Tibial nerve (tissue), 4 donors: ENCODE results near the gene PCBP3. TPM values are rescaled to one million over a fixed set of nuclear protein-coding genes. Genes with fewer than 3 reads are reported as not detected.
"Not testable (repeated sequence)": the region's sequence is repeated elsewhere in the genome, so short reads cannot be mapped to it uniquely, and the experiment has no call there.

Experiments
- DNase-seq, 2 donors: peaks; one replicate each; pipeline ENCODE4 v3.0.0-alpha.2; 2019; ENCODE audit warnings: low spot score in 2 of 2
- H3K27ac ChIP-seq, 4 donors: fragments of 200-600 bp; sonication (generic) in 3 of 4; one replicate each; pipeline ENCODE4 v1.5.1; 2017 to 2019; ENCODE audit warnings: mild to moderate bottlenecking in 1 of 4
- H3K27me3 ChIP-seq, 2 donors: fragments of 200-600 bp; sonication (generic) in 1 of 2; one replicate each; pipeline versions ENCODE4 v1.5.1 to v1.6.0; 2017 to 2019
- H3K36me3 ChIP-seq, 3 donors: fragments of 200-600 bp; sonication (generic); one replicate each; pipeline ENCODE4 v1.5.1; 2018 to 2019
- H3K4me1 ChIP-seq, 4 donors: fragments of 200-600 bp; sonication (generic) in 3 of 4; one replicate each; pipeline ENCODE4 v1.5.1; 2017 to 2019
- H3K4me3 ChIP-seq, 4 donors: fragments of 200-600 bp; sonication (generic) in 3 of 4; one replicate each; pipeline ENCODE4 v1.5.1; 2017 to 2019; ENCODE audit warnings: mild to moderate bottlenecking in 1 of 4, moderate library complexity in 1 of 4
- H3K9me3 ChIP-seq, 4 donors: fragments of 200-600 bp; sonication (generic) in 3 of 4; one replicate each; pipeline ENCODE4 v1.5.1; 2017 to 2019
- CTCF ChIP-seq, 5 experiments: fragments of 200-600 bp in 3 of 5; fragments of 450-650 bp in 2 of 5; sonication (generic) in 3 of 5; IDR thresholded peaks; one replicate each; pipeline ENCODE4 v1.5.1; 2016 to 2019; ENCODE audit warnings: antibody characterized with exemption in 5 of 5, mild to moderate bottlenecking in 3 of 5, moderate library complexity in 2 of 5
- EP300 ChIP-seq, 2 donors: sonication (generic); formaldehyde crosslinking; IDR thresholded peaks; one replicate each; pipeline ENCODE4 v1.6.1; 2017; ENCODE audit warnings: antibody characterized with exemption in 2 of 2, mild to moderate bottlenecking in 1 of 2
- POLR2A ChIP-seq, 2 donors: fragments of 450-650 bp; IDR thresholded peaks; one replicate each; pipeline ENCODE4 v1.6.1; 2017; ENCODE audit warnings: antibody characterized with exemption in 2 of 2, mild to moderate bottlenecking in 2 of 2, moderate library complexity in 2 of 2
- WGBS, 2 donors: methylation state at CpG; one replicate each; pipeline ENCODE4 v1.1.5; 2018; 5-methylcytosine and 5-hydroxymethylcytosine counted together
- total RNA-seq, 4 donors: library from RNA; depleted of rRNA; stranded (reverse); fragments of >200 nt; gene quantifications; one replicate each; pipeline ENCODE4 v1.1.0, GENCODE V29; 2016

The PCBP3 gene
- total RNA-seq, 4 donors from 2014 or later, result 4.2 to 13.4 (median 9.6) TPM

DNA sequence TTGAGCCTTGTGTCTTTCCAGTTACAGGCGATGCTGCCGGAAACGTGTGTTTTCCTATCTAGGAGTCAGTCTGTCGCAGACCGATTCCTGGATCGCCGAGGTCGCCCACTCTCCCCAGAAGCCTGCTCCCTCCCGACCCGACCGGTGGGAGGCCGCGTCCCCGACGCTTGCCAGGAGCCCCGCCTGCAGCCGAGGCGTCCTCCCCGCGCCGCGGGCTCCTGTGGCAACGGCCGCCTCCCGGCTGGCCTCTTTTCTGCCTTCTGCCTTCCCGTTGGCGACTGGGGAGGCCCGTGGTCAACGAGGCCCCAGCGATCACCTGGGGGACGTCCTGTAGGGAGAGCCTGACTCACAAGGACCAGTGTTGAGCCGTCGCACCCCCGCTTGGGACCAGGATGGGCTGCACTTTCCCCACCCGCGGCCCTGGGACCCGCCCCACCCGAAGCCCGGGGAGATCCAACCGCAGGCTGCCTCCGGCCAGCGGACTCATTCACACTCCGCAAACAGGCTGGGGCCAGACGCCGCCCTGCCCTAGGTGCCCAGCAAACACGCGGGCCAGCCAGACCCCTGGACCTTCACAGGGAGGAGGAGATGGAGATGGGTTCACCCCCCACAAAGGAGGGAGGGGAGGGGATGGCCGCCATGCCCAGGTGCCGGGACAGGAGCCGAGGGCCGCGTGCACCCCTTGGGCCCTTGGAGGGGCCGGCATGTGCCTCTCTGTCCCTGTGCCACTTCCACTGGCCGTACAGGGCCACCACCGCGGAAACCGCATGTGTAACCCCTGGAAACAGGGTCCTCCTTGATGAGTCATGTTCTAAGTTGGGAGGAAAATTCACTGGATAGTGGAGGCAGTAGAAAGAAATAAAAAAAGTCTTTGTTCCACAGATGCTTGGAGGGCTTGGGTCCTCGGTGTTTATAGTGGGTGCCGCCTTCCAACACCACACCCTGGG, 330.8 kb downstream of the PCBP3 start:
- no peak for DNase-seq
- H3K27ac ChIP-seq, result peak overlapping the region; percentile 88 to 98 (median 92)
- no peaks in the 10 kb centered on the region for H3K27me3 ChIP-seq
- H3K36me3 ChIP-seq, result no peaks in the 10 kb centered on the region
- TF ChIP-seq CTCF (IDR thresholded peaks at IDR 0.05) (no peak), EP300 (IDR thresholded peaks at IDR 0.05) (peak in 1 of 2 donors; percentile 72), POLR2A (IDR thresholded peaks at IDR 0.05) (peak in 1 of 2 donors; percentile 20)
- 1 to 2% methylated on average over 19 to 49 of the region's 59 CpGs for WGBS, 2 donors
- no peaks in the 10 kb centered on the region for H3K9me3 ChIP-seq
- H3K4me1 ChIP-seq, result peaks cover 0 to 75% (median 55%) of the 10 kb centered on the region in 4 donors
- H3K4me3 ChIP-seq, result peak overlapping the region; percentile 38 to 56 (median 53)

DNA sequence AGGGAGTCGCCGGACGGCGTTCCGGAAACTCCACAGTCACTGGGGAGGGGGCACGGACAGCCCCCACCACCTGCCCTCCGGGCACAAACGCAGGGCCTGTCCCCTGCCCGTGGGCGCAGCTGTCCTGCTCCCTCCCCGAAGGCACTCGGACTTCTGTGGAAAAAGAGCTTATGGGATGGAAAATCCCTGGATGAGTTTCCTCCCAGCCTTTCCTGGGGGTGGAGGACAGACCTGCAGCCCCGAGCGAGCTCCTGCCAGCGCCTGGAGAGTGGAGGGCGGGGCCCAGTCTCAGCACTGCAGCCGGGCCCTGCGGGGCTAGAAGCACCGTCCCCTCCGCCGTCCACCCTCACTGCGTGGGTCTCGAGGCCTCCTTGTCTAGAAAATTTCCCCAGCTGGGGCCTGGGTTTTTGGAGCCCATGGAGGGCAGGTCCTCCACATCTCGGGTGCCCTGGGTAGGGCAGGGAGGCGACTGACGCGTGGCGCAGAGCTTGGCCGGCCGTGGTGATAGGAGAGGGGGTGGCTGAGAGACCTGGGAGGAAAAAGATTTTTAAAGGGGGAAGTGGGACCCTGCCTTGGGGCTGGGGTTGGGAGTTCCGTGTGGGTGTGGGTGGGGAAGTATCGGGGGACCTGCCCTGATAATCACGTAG, 331.6 kb downstream of the PCBP3 start:
- WGBS, 2 donors, result 29 to 36% methylated on average over 26 to 28 of the region's 33 CpGs
- no peak for DNase-seq
- Histone ChIP-seq H3K9me3 (no peaks in the 10 kb centered on the region), H3K36me3 (no peaks in the 10 kb centered on the region), H3K4me1 (peaks cover 0 to 79% (median 55%) of the 10 kb centered on the region in 4 donors), H3K27me3 (no peaks in the 10 kb centered on the region), H3K4me3 (peak overlapping the region; percentile 16 to 56 (median 46)), H3K27ac (peak overlapping the region; percentile 88 to 98 (median 92))
- TF ChIP-seq EP300 (IDR thresholded peaks at IDR 0.05) (peak in 1 of 2 donors; percentile 34), POLR2A (IDR thresholded peaks at IDR 0.05) (peak in 1 of 2 donors; percentile 3), CTCF (IDR thresholded peaks at IDR 0.05) (peak in 2 of 5 experiments; percentile 31 to 39)

DNA sequence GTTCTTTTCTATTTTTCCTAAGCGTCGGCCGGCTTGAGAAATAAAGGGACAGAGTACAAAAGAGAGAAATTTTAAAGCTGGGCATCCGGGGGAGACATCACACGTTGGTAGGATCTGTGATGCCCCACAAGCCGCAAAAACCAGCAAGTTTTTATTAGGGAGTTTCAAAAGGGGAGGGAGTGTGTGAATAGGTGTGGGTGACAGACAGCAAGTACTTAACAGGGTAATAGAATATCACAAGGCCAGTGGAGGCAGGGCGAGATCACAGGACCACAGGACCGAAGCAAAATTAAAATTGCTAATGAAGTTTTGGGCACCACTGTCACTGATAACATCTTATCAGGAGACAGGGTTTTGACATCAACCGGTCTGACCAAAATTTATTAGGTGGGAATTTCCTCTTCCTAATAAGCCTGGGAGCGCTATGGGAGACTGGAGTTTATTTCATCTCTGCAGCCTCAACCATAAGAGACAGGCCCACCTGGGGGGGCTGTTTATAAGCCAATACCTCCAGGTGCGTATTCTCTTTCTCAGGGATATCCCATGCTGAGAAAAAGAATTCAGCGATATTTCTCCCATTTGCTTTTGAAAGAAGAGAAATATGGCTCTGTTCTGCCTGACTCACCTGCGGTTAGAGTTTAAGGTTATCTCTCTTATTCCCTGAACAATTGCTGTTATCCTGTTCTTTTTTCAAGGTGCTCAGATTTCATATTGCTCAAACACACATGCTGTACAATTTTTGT, 332.3 kb downstream of the PCBP3 start:
- Histone ChIP-seq H3K4me1 (peaks cover 0 to 73% (median 51%) of the 10 kb centered on the region in 4 donors), H3K27ac (peak overlapping the region; percentile 88 to 98 (median 92))
- not testable (repeated sequence) for H3K27me3 ChIP-seq, H3K4me3 ChIP-seq, H3K36me3 ChIP-seq, DNase-seq, H3K9me3 ChIP-seq
- WGBS, 2 donors, result 75 to 77% methylated on average over 13 of the region's 13 CpGs

GRCh38 chr21:45976701-45977311, 333.3 kb downstream of the PCBP3 start:
- peaks cover 0 to 67% (median 43%) of the 10 kb centered on the region in 4 donors for H3K4me1 ChIP-seq
- peak overlapping the region in 3 of 4 donors; percentile 62 to 98 (median 93) for H3K27ac ChIP-seq
- DNase-seq, result no peak

More at GRCh38 chr21:45976701-45977311, 333.3 kb downstream of the PCBP3 start:
- TF ChIP-seq POLR2A (IDR thresholded peaks at IDR 0.05) (no peak), CTCF (IDR thresholded peaks at IDR 0.05) (no peak), EP300 (IDR thresholded peaks at IDR 0.05) (no peak)
- no peaks in the 10 kb centered on the region for H3K36me3 ChIP-seq
- H3K4me3 ChIP-seq, result no peak overlapping the region
- no peaks in the 10 kb centered on the region for H3K27me3 ChIP-seq
- no peaks in the 10 kb centered on the region for H3K9me3 ChIP-seq
- WGBS, 2 donors, result 58 to 59% methylated on average over 11 of the region's 11 CpGs
